ENCODE data around the gene ZFP64. TPM values are rescaled to one million over a fixed set of nuclear protein-coding genes. Genes with fewer than 3 reads are reported as not detected.

The ZFP64 gene
- total and polyA plus RNA-seq, 2 donors from 2014 or later, result 7.1 to 14.6 TPM

- Histone ChIP-seq H3K4me1 (ENCODE audit: control insufficient read depth in 2 of 3, insufficient read depth in 2 of 3, low read depth in 1 of 3, low read length in 3 of 3) (peaks cover 0 to 2% (median 0%) of the 10 kb centered on the region in 3 donors), H3K9ac (ENCODE audit: low read length in 3 of 3) (peak overlapping the region; percentile 76 to 89 (median 80)), H3K27me3 (ENCODE audit: control insufficient read depth, insufficient read depth, low read length) (no peaks in the 10 kb centered on the region), H3K9me3 (ENCODE audit: control insufficient read depth in 2 of 3, insufficient read depth in 1 of 3, low read length in 3 of 3) (no peaks in the 10 kb centered on the region), H3K27ac (ENCODE audit: low read depth in 2 of 2, low read length in 2 of 2) (peak overlapping the region in 1 of 2 donors; percentile 80), H3K36me3 (ENCODE audit: control insufficient read depth in 2 of 3, insufficient read depth in 3 of 3, low read length in 3 of 3) (peaks cover 0 to 9% (median 5%) of the 10 kb centered on the region in 3 donors), H3K4me3 (ENCODE audit: low read length in 3 of 3) (peak overlapping the region; percentile 80 to 96 (median 91))
- TF ChIP-seq CTCF (IDR thresholded peaks at IDR 0.05; ENCODE audit: borderline replicate concordance, extremely low read depth, insufficient read depth), result no peak
- intact Hi-C loops (cut with DNase I), result no loop called here
- no peak for FAIRE-seq
- DNase-seq, result peak in 4 of 5 donors; percentile 38 to 62 (median 56)
These were observed 995 bp downstream of the ZFP64 start for GRCh38 chr20:52190437-52191131.

- Histone ChIP-seq H3K9ac (ENCODE audit: low read length in 3 of 3) (no peak overlapping the region), H3K9me3 (ENCODE audit: control insufficient read depth in 2 of 3, insufficient read depth in 1 of 3, low read length in 3 of 3) (no peaks in the 10 kb centered on the region), H3K36me3 (ENCODE audit: control insufficient read depth in 2 of 3, insufficient read depth in 3 of 3, low read length in 3 of 3) (peaks cover 0 to 9% (median 2%) of the 10 kb centered on the region in 3 donors), H3K27ac (ENCODE audit: low read depth in 2 of 2, low read length in 2 of 2) (no peak overlapping the region), H3K4me3 (ENCODE audit: low read length in 3 of 3) (no peak overlapping the region), H3K27me3 (ENCODE audit: control insufficient read depth, insufficient read depth, low read length) (no peaks in the 10 kb centered on the region), H3K4me1 (ENCODE audit: control insufficient read depth in 2 of 3, insufficient read depth in 2 of 3, low read depth in 1 of 3, low read length in 3 of 3) (no peaks in the 10 kb centered on the region)
- intact Hi-C loops (cut with DNase I), result no loop called here
- TF ChIP-seq CTCF (IDR thresholded peaks at IDR 0.05; ENCODE audit: borderline replicate concordance, extremely low read depth, insufficient read depth), result no peak
- FAIRE-seq, result no peak
- no peak for DNase-seq
These were observed 9.8 kb downstream of the ZFP64 start for GRCh38 chr20:52181766-52182165.

- no peaks in the 10 kb centered on the region for H3K36me3 ChIP-seq (ENCODE audit: control insufficient read depth in 2 of 3, insufficient read depth in 3 of 3, low read length in 3 of 3)
- no peaks in the 10 kb centered on the region for H3K4me1 ChIP-seq (ENCODE audit: control insufficient read depth in 2 of 3, insufficient read depth in 2 of 3, low read depth in 1 of 3, low read length in 3 of 3)
- TF ChIP-seq CTCF (IDR thresholded peaks at IDR 0.05; ENCODE audit: borderline replicate concordance, extremely low read depth, insufficient read depth), result no peak
- no peak overlapping the region for H3K4me3 ChIP-seq (ENCODE audit: low read length in 3 of 3)
- DNase-seq (no peak), FAIRE-seq (no peak)
- intact Hi-C loops (cut with DNase I), result no loop called here
- no peaks in the 10 kb centered on the region for H3K9me3 ChIP-seq (ENCODE audit: control insufficient read depth in 2 of 3, insufficient read depth in 1 of 3, low read length in 3 of 3)
- no peaks in the 10 kb centered on the region for H3K27me3 ChIP-seq (ENCODE audit: control insufficient read depth, insufficient read depth, low read length)
- no peak overlapping the region for H3K9ac ChIP-seq (ENCODE audit: low read length in 3 of 3)
- H3K27ac ChIP-seq (ENCODE audit: low read depth in 2 of 2, low read length in 2 of 2), result no peak overlapping the region
These were observed 11.3 kb downstream of the ZFP64 start for GRCh38 chr20:52180180-52180840.

All from kidney (tissue), 14 donors.